VCaP (cell line): ENCODE measurements around the gene TMED3.

Source experiments
- H3K27ac ChIP-seq: fragments of 450-650 bp; 2 replicates; pipeline ENCODE4 v1.5.1; 2017
- CTCF ChIP-seq: fragments of 450-650 bp; conservative IDR thresholded peaks from 2 replicates; pipeline ENCODE4 v1.5.1; 2017; ENCODE audit warnings: mild to moderate bottlenecking, moderate library complexity

TMED3 gene

GRCh38 chr15:79321876-79322275, 11.0 kb downstream of the TMED3 start:
- no peak overlapping the region for H3K27ac ChIP-seq
- TF ChIP-seq CTCF: no peak

DNA sequence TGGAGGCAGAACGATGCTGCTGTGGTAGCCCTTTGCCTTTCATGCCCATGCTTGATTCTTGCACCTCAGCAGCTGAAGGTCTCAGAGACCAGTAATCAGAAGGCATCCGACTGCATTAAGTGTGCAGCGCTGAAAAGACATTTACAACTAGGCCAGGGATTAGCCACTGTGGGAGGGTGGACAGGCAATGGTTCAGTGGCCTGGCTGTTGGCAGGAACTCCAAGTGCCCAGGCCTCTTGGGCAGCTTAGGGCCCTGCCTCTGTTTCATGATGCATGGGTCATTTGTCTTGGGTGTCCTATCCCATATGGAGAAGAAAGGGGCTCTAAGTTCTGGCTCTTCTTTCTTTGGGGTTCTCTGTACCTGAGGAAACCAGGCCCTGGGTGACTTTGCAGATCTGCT, 11.4 kb downstream of the TMED3 start:
- TF ChIP-seq CTCF: no peak
- no peak overlapping the region for H3K27ac ChIP-seq

GRCh38 chr15:79322945-79323344, 12.0 kb downstream of the TMED3 start:
- no peak for TF ChIP-seq CTCF
- H3K27ac ChIP-seq: no peak overlapping the region

DNA sequence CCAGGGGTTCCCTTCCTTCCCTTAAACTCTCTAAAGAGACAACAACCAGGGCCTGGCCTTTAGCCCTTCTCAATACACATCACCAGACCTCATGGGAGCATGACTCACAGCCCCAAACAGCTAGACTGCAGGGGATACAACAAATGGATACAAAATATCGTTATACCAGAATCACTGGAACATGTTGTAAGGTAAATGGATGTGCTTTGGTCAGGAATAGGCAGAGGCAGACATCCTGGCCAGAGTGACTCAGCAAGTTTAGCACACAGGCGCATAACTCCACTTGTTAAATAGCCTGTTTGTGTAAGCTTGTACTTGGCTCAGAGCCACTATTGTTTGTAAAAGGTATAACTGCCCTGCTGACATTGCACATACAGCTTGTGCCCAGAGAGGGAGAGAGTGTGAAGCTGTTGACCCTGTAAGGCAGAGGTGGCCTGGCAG, 18.3 kb downstream of the TMED3 start:
- H3K27ac ChIP-seq: peak overlapping the region; percentile 34
- no peak for TF ChIP-seq CTCF

DNA sequence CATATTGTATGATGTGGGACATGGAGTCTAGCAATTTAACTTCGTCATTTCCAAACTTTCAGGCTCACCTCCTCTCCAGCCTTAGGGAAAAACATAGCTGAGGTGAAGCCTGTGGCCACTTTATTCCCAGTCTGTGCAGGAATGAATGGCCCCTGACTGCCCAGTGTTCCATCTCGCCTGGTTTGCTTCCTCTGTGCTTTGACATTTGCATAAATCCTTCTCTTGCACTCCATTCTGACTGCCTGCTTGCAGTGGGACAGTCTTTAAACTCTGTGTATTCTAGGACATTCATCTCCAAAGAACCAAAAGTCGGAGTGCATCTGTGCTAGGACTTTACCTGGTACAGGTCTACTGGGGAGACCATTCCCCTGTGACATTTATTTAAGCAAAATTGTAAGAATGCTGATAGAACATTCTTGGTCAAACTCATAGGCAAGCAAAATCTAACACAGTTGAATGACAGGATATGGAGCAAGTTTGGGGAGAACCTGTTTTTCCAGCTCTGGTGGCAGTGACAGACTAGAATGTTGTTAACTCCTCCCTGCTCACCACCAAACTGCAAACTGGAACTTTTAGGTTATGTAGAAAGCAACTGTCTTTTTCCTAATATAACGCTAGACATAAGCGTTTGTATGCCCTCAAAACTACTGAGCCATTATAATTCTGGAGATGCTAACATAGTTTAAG, 22.1 kb downstream of the TMED3 start:
- H3K27ac ChIP-seq: peak overlapping the region; percentile 84

DNA sequence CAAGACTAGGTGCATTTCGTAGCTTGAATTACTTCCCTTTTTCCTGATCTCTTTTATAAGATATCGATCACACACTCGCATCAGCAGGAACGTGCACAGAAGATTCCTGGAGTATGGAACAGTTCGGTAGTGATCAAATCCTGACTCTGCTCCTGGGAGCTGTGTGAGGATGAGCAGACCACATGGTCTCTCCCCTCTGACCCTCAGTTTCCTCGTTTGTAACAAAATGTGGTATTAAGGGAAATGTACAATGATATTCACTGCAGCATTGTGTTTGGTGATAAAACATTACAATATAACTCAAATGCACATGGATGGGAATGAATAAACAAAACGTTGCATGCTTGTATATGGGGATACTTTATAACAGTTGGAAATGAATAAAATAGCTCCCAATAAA, 26.7 kb downstream of the TMED3 start:
- 0 out of 2 replicates have a peak overlapping the region, but pooled peaks have one; percentile 2 for H3K27ac ChIP-seq
- no peak for TF ChIP-seq CTCF

More for the DNA sequence above, 22.1 kb downstream of the TMED3 start:
- no peak for TF ChIP-seq CTCF

GRCh38 chr15:79339588-79340314, 28.8 kb downstream of the TMED3 start:
- peak; percentile 99 for TF ChIP-seq CTCF
- H3K27ac ChIP-seq: no peak overlapping the region
